DMS153 (cell line): ENCODE results near the gene SELENOP.
A peak's percentile ranks its signal among the peaks of the same experiment; 100 is the strongest.
"Not testable (repeated sequence)": the region's sequence is repeated elsewhere in the genome, so short reads cannot be mapped to it uniquely, and the experiment has no call there.

ENCODE experiments used
- DNase-seq: peaks from one replicate; lab custom pipeline; 2025; lab: John Stamatoyannopoulos, UW

SELENOP gene

GRCh38 chr5:42811591-42812446 lies at the start of gene SELENOP:
Gene SELENOP (minus strand): TSS chr5:42811892. CDS start chr5:42808353, 3,539 bp downstream.
- peak; percentile 93 for DNase-seq

- DNase-seq, result peak; percentile 65
These were observed 47.0 kb upstream of the SELENOP start for GRCh38 chr5:42858687-42859086.

- peak; percentile 75 for DNase-seq
These were observed 46.4 kb upstream of the SELENOP start for GRCh38 chr5:42858031-42858643.

- DNase-seq, result no peak
These were observed 44.1 kb upstream of the SELENOP start for GRCh38 chr5:42855811-42856210.

- DNase-seq, result no peak
These were observed 43.7 kb upstream of the SELENOP start for GRCh38 chr5:42855386-42855785.

- no peak for DNase-seq
These were observed 43.1 kb upstream of the SELENOP start for GRCh38 chr5:42854795-42855194.

- DNase-seq, result no peak
These were observed 41.1 kb upstream of the SELENOP start for GRCh38 chr5:42852826-42853225.

- DNase-seq, result no peak
These were observed 39.8 kb upstream of the SELENOP start for GRCh38 chr5:42851481-42851880.

GRCh38 chr5:42848545-42848944 lies 36.9 kb upstream of the SELENOP start:
- DNase-seq, result no peak

GRCh38 chr5:42844408-42844807 lies 32.7 kb upstream of the SELENOP start:
- DNase-seq, result not testable (repeated sequence)

GRCh38 chr5:42843675-42844292 lies 32.1 kb upstream of the SELENOP start:
- DNase-seq, result no peak

GRCh38 chr5:42842921-42843641 lies 31.4 kb upstream of the SELENOP start:
- no peak for DNase-seq

- DNase-seq, result peak; percentile 17
These were observed 29.3 kb upstream of the SELENOP start for GRCh38 chr5:42840842-42841567.

- no peak for DNase-seq
These were observed 28.6 kb upstream of the SELENOP start for GRCh38 chr5:42840269-42840668.

GRCh38 chr5:42839196-42839595 lies 27.5 kb upstream of the SELENOP start:
- no peak for DNase-seq

- no peak for DNase-seq
These were observed 25.9 kb upstream of the SELENOP start for GRCh38 chr5:42837601-42838000.

- no peak for DNase-seq
These were observed 24.5 kb upstream of the SELENOP start for GRCh38 chr5:42836070-42836769.

- no peak for DNase-seq
These were observed 20.4 kb upstream of the SELENOP start for GRCh38 chr5:42832060-42832459.

- no peak for DNase-seq
These were observed 19.2 kb upstream of the SELENOP start for GRCh38 chr5:42830924-42831323.

GRCh38 chr5:42828671-42829070 lies 17.0 kb upstream of the SELENOP start:
- no peak for DNase-seq
